K562 (cell line): ENCODE measurements around the gene FDX2. TPM values are rescaled to one million over a fixed set of nuclear protein-coding genes. Genes with fewer than 3 reads are reported as not detected.

ENCODE experiments used
- CHD2 ChIP-seq: IDR thresholded peaks from 2 replicates; pipeline ENCODE4 v1.6.1; 2011; ENCODE audit warnings: low read depth, low read length
- ETV5 ChIP-seq: sonication (generic); formaldehyde crosslinking; IDR thresholded peaks from 2 replicates; pipeline ENCODE4 v1.4.0; 2020; ENCODE audit warnings: low read depth, mild to moderate bottlenecking, missing genetic modification reagents
- HDGF ChIP-seq: fragments of 450-650 bp; IDR thresholded peaks from 2 replicates; pipeline ENCODE4 v1.6.1; 2016
- HNRNPH1 ChIP-seq: fragments of 200-400 bp; formaldehyde crosslinking; optimal IDR thresholded peaks from 2 replicates; pipeline ENCODE3; 2017; ENCODE audit warnings: low read depth, mild to moderate bottlenecking, low read length, moderate library complexity
- MAZ ChIP-seq, 2 experiments: fragments of 450-650 bp in 1 of 2; sonication (generic) in 1 of 2; formaldehyde crosslinking; IDR thresholded peaks in 1 of 2; conservative IDR thresholded peaks in 1 of 2; 2 replicates each; pipeline versions ENCODE4 v1.4.0 to v1.5.0; 2020; ENCODE audit warnings: mild to moderate bottlenecking in 1 of 2, missing genetic modification reagents in 1 of 2
- NFE2 ChIP-seq: IDR thresholded peaks from 2 replicates; pipeline ENCODE4 v1.6.1; 2014; ENCODE audit warnings: antibody characterized with exemption, low read depth
- NRF1 ChIP-seq, 2 experiments: fragments of 450-650 bp; IDR thresholded peaks in 1 of 2; conservative IDR thresholded peaks in 1 of 2; 2 replicates each; pipeline ENCODE4 v1.6.1; 2014; ENCODE audit warnings: mild to moderate bottlenecking in 2 of 2
- TAL1 ChIP-seq: fragments of 450-650 bp; IDR thresholded peaks from 2 replicates; pipeline ENCODE4 v1.6.1; 2016; ENCODE audit warnings: mild to moderate bottlenecking
- YY1 ChIP-seq, 3 experiments: IDR thresholded peaks; 2 replicates each; pipeline ENCODE4 v1.6.1; 2011; ENCODE audit warnings: low read length in 2 of 3, mild to moderate bottlenecking in 2 of 3, moderate library complexity in 2 of 3, borderline replicate concordance in 1 of 3, control low read depth in 1 of 3, low read depth in 1 of 3; ENCODE audit not compliant: insufficient read depth in 3 of 3, insufficient replicate concordance in 2 of 3, control insufficient read depth in 1 of 3, insufficient read length in 1 of 3; ENCODE audit errors: extremely low read depth in 1 of 3
- ZC3H8 ChIP-seq: fragments of 450-650 bp; IDR thresholded peaks from 2 replicates; pipeline ENCODE4 v1.6.1; 2017
- ZNF165 ChIP-seq: fragments of 250-450 bp; sonication (Bioruptor Pico); IDR thresholded peaks from 2 replicates; pipeline ENCODE4 v1.4.0; 2020; ENCODE audit warnings: borderline replicate concordance
- ZNF175 ChIP-seq: fragments of 200-800 bp; sonication (Bioruptor generic); IDR thresholded peaks from 2 replicates; pipeline ENCODE4 v1.6.1; 2016; ENCODE audit warnings: low read depth, mild to moderate bottlenecking, missing genetic modification characterization, missing compliant biosample characterization
- ZNF766 ChIP-seq: fragments of 200-800 bp; sonication (Bioruptor generic); conservative IDR thresholded peaks from 2 replicates; pipeline ENCODE4 v1.6.1; 2016; ENCODE audit warnings: missing genetic modification characterization, missing compliant biosample characterization
- polyA plus RNA-seq, 8 experiments: library from polyadenylated mRNA; depleted of rRNA in 4 of 8; stranded (reverse) in 5 of 8; unstranded in 3 of 8; fragments of >200 nt; fragmentation: Nextera tagmentation in 2 of 8; fragmentation: Illumina TruSeq in 1 of 8; extraction: Ambion mirVana in 2 of 8; extraction: Trizol in 1 of 8; gene quantifications; 2 replicates each; pipeline versions ENCODE4 v1.2.1 to v1.2.3, GENCODE V29; 2011 to 2014; ENCODE audit warnings: inconsistent platforms in 1 of 8, missing spikeins in 1 of 8
- total RNA-seq, 7 experiments: library from RNA; depleted of rRNA in 6 of 7; stranded (reverse); fragments of >200 nt in 6 of 7; fragmentation: Illumina TruSeq in 2 of 7; extraction: Trizol in 2 of 7; gene quantifications; 2 replicates each; pipeline versions ENCODE4 v1.2.1 to v1.2.3, GENCODE V29; 2011 to 2021; ENCODE audit warnings: low replicate concordance in 1 of 7
- TF ChIP-seq, protein P1 (sequence below): fragments of 200-600 bp; sonication (generic); IDR thresholded peaks from one replicate; pipeline ENCODE4 v1.6.1; 2012; ENCODE audit warnings: mild to moderate bottlenecking, low read depth, low read length, inconsistent platforms
- TF ChIP-seq, protein P2 (sequence below): fragments of 450-650 bp; IDR thresholded peaks from 2 replicates; pipeline ENCODE4 v1.6.1; 2017; ENCODE audit warnings: antibody characterized with exemption

FDX2 gene
- total and polyA plus RNA-seq, 9 of the 15 experiments (the other 6 are each of a cell fraction or from before 2014, with no cell fraction given) = 2.5 to 49.8 (median 29.7) TPM

DNA sequence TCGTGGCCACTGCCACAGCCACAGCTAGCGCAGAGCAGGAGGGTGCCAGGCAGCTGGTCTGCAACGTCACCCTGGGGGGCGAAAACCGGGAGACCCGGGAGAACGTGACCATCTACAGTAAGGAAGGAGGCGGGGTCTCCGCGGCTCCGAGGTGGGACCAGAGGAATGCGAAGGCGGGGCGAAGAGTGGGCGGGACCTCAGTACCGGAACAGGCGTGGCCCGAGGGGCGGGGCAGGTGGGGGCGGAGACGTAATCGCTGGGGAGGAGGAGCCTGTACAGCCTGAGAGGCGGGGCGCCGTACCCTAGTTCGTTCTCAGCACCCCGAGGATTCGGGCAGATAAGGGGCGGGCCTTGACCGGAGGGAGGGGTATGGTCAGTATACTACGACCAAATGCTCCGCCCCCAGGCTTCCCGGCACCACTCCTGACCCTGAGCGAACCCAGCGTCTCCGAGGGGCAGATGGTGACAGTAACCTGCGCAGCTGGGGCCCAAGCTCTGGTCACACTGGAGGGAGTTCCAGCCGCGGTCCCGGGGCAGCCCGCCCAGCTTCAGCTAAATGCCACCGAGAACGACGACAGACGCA, 23.5 kb downstream of the FDX2 start (continued):
- TF ChIP-seq, protein P1, sequence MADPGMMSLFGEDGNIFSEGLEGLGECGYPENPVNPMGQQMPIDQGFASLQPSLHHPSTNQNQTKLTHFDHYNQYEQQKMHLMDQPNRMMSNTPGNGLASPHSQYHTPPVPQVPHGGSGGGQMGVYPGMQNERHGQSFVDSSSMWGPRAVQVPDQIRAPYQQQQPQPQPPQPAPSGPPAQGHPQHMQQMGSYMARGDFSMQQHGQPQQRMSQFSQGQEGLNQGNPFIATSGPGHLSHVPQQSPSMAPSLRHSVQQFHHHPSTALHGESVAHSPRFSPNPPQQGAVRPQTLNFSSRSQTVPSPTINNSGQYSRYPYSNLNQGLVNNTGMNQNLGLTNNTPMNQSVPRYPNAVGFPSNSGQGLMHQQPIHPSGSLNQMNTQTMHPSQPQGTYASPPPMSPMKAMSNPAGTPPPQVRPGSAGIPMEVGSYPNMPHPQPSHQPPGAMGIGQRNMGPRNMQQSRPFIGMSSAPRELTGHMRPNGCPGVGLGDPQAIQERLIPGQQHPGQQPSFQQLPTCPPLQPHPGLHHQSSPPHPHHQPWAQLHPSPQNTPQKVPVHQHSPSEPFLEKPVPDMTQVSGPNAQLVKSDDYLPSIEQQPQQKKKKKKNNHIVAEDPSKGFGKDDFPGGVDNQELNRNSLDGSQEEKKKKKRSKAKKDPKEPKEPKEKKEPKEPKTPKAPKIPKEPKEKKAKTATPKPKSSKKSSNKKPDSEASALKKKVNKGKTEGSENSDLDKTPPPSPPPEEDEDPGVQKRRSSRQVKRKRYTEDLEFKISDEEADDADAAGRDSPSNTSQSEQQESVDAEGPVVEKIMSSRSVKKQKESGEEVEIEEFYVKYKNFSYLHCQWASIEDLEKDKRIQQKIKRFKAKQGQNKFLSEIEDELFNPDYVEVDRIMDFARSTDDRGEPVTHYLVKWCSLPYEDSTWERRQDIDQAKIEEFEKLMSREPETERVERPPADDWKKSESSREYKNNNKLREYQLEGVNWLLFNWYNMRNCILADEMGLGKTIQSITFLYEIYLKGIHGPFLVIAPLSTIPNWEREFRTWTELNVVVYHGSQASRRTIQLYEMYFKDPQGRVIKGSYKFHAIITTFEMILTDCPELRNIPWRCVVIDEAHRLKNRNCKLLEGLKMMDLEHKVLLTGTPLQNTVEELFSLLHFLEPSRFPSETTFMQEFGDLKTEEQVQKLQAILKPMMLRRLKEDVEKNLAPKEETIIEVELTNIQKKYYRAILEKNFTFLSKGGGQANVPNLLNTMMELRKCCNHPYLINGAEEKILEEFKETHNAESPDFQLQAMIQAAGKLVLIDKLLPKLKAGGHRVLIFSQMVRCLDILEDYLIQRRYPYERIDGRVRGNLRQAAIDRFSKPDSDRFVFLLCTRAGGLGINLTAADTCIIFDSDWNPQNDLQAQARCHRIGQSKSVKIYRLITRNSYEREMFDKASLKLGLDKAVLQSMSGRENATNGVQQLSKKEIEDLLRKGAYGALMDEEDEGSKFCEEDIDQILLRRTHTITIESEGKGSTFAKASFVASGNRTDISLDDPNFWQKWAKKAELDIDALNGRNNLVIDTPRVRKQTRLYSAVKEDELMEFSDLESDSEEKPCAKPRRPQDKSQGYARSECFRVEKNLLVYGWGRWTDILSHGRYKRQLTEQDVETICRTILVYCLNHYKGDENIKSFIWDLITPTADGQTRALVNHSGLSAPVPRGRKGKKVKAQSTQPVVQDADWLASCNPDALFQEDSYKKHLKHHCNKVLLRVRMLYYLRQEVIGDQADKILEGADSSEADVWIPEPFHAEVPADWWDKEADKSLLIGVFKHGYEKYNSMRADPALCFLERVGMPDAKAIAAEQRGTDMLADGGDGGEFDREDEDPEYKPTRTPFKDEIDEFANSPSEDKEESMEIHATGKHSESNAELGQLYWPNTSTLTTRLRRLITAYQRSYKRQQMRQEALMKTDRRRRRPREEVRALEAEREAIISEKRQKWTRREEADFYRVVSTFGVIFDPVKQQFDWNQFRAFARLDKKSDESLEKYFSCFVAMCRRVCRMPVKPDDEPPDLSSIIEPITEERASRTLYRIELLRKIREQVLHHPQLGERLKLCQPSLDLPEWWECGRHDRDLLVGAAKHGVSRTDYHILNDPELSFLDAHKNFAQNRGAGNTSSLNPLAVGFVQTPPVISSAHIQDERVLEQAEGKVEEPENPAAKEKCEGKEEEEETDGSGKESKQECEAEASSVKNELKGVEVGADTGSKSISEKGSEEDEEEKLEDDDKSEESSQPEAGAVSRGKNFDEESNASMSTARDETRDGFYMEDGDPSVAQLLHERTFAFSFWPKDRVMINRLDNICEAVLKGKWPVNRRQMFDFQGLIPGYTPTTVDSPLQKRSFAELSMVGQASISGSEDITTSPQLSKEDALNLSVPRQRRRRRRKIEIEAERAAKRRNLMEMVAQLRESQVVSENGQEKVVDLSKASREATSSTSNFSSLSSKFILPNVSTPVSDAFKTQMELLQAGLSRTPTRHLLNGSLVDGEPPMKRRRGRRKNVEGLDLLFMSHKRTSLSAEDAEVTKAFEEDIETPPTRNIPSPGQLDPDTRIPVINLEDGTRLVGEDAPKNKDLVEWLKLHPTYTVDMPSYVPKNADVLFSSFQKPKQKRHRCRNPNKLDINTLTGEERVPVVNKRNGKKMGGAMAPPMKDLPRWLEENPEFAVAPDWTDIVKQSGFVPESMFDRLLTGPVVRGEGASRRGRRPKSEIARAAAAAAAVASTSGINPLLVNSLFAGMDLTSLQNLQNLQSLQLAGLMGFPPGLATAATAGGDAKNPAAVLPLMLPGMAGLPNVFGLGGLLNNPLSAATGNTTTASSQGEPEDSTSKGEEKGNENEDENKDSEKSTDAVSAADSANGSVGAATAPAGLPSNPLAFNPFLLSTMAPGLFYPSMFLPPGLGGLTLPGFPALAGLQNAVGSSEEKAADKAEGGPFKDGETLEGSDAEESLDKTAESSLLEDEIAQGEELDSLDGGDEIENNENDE = no peak
- TF ChIP-seq NRF1 (conservative IDR thresholded peaks at IDR 0.05 in 1 of 2, IDR thresholded peaks at IDR 0.05 in 1 of 2) (peak; percentile 86 to 89), NFE2 (no peak), HNRNPH1 (no peak), MAZ (CRISPR knock-in tag; conservative IDR thresholded peaks at IDR 0.05 in 1 of 2, IDR thresholded peaks at IDR 0.05 in 1 of 2) (peak; percentile 54 to 89; a peak in 3 of 4 replicates), ZNF165 (CRISPR knock-in tag) (no peak), ZC3H8 (no peak), ZNF175 (CRISPR knock-in tag) (no peak), TAL1 (no peak), YY1 (IDR thresholded peaks at IDR 0.05; ENCODE audit: borderline replicate concordance in 1 of 3, control insufficient read depth in 1 of 3, extremely low read depth in 1 of 3, insufficient read depth in 3 of 3, insufficient read length in 1 of 3, insufficient replicate concordance in 2 of 3, low read depth in 1 of 3, low read length in 2 of 3) (peak in 1 of 3 experiments; percentile 7), CHD2 (no peak), ETV5 (CRISPR knock-in tag) (0 out of 2 replicates have a peak, but pooled peaks have one; percentile 34), ZNF766 (CRISPR knock-in tag) (no peak), HDGF (no peak)
- TF ChIP-seq, protein P2, sequence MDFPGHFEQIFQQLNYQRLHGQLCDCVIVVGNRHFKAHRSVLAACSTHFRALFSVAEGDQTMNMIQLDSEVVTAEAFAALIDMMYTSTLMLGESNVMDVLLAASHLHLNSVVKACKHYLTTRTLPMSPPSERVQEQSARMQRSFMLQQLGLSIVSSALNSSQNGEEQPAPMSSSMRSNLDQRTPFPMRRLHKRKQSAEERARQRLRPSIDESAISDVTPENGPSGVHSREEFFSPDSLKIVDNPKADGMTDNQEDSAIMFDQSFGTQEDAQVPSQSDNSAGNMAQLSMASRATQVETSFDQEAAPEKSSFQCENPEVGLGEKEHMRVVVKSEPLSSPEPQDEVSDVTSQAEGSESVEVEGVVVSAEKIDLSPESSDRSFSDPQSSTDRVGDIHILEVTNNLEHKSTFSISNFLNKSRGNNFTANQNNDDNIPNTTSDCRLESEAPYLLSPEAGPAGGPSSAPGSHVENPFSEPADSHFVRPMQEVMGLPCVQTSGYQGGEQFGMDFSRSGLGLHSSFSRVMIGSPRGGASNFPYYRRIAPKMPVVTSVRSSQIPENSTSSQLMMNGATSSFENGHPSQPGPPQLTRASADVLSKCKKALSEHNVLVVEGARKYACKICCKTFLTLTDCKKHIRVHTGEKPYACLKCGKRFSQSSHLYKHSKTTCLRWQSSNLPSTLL = no peak
